ENCODE measurements around the gene RAB9B.

GRCh38 chrX:103823591-103823990 is 8.5 kb downstream of the RAB9B start:
- no peak for TF ChIP-seq POLR2A (IDR thresholded peaks at IDR 0.05; ENCODE audit: low read length)
- TF ChIP-seq GATA1 (IDR thresholded peaks at IDR 0.05; ENCODE audit: low read depth, low read length): no peak
